HepG2 (cell line): ENCODE data around the gene C12orf60. TPM values are rescaled to one million over a fixed set of nuclear protein-coding genes. Genes with fewer than 3 reads are reported as not detected.

ENCODE experiments used
- ATAD3A ChIP-seq: sonication (generic); formaldehyde crosslinking; IDR thresholded peaks from 2 replicates; pipeline ENCODE4 v1.4.0; 2020; ENCODE audit warnings: missing genetic modification reagents
- DPF2 ChIP-seq: sonication (generic); formaldehyde crosslinking; IDR thresholded peaks from 2 replicates; pipeline ENCODE4 v1.4.0; 2020; ENCODE audit warnings: mild to moderate bottlenecking, low read depth, missing genetic modification reagents, borderline replicate concordance
- HDAC2 ChIP-seq: sonication (generic); formaldehyde crosslinking; IDR thresholded peaks from 2 replicates; pipeline ENCODE4 v1.4.0; 2020; ENCODE audit warnings: missing genetic modification reagents
- ISL2 ChIP-seq: sonication (generic); formaldehyde crosslinking; IDR thresholded peaks from 2 replicates; pipeline ENCODE4 v1.5.0; 2020; ENCODE audit warnings: missing genetic modification reagents
- POGZ ChIP-seq: sonication (generic); formaldehyde crosslinking; IDR thresholded peaks from 2 replicates; pipeline ENCODE4 v1.4.0; 2020; ENCODE audit warnings: mild to moderate bottlenecking, missing genetic modification reagents
- PPARG ChIP-seq: conservative IDR thresholded peaks from 2 replicates; pipeline ENCODE4 v1.6.1; 2016; ENCODE audit warnings: missing biosample characterization, missing genetic modification reagents
- PRDM10 ChIP-seq: sonication (generic); formaldehyde crosslinking; IDR thresholded peaks from 2 replicates; pipeline ENCODE4 v1.4.0; 2020; ENCODE audit warnings: low read depth, missing genetic modification reagents
- RBAK ChIP-seq: sonication (generic); formaldehyde crosslinking; IDR thresholded peaks from 2 replicates; pipeline ENCODE4 v1.5.1; 2020; ENCODE audit warnings: mild to moderate bottlenecking, missing genetic modification reagents
- SALL1 ChIP-seq: sonication (generic); formaldehyde crosslinking; IDR thresholded peaks from 2 replicates; pipeline ENCODE4 v1.8.0; 2022; ENCODE audit warnings: mild to moderate bottlenecking, missing genetic modification reagents
- YEATS4 ChIP-seq: sonication (generic); formaldehyde crosslinking; IDR thresholded peaks from 2 replicates; pipeline ENCODE4 v1.4.0; 2020; ENCODE audit warnings: missing genetic modification reagents, borderline replicate concordance
- ZNF343 ChIP-seq: sonication (generic); formaldehyde crosslinking; IDR thresholded peaks from 2 replicates; pipeline ENCODE4 v1.4.0; 2020; ENCODE audit warnings: mild to moderate bottlenecking, missing genetic modification reagents
- ZNF724P ChIP-seq: sonication (generic); formaldehyde crosslinking; IDR thresholded peaks from 2 replicates; pipeline ENCODE4 v1.8.0; 2022; ENCODE audit warnings: missing genetic modification reagents, borderline replicate concordance
- polyA plus RNA-seq, 8 experiments: library from polyadenylated mRNA; depleted of rRNA in 3 of 8; stranded (reverse) in 7 of 8; unstranded in 1 of 8; fragments of >200 nt; fragmentation: Illumina TruSeq in 4 of 8; extraction: Trizol in 4 of 8; gene quantifications; 2 replicates each; pipeline versions ENCODE4 v1.2.1 to v1.2.3, GENCODE V29; 2011 to 2016; ENCODE audit warnings: low read depth in 4 of 8, missing spikeins in 1 of 8, mixed read lengths in 1 of 8; ENCODE audit not compliant: insufficient read depth in 1 of 8
- total RNA-seq, 5 experiments: library from RNA; depleted of rRNA; stranded (reverse); fragments of >200 nt; fragmentation: Illumina TruSeq; extraction: Trizol; gene quantifications; 2 replicates each; pipeline ENCODE4 v1.2.3, GENCODE V29; 2016; ENCODE audit warnings: low read depth in 1 of 5
- TF ChIP-seq, protein P1 (sequence below): sonication (generic); formaldehyde crosslinking; IDR thresholded peaks from 2 replicates; pipeline ENCODE4 v1.4.0; 2020; ENCODE audit warnings: missing genetic modification reagents
- TF ChIP-seq, protein P2 (sequence below), 2 experiments: IDR thresholded peaks; 2 replicates each; pipeline ENCODE4 v1.6.1; 2011 to 2012; ENCODE audit warnings: low read length in 2 of 2, borderline replicate concordance in 1 of 2, low read depth in 1 of 2, mild to moderate bottlenecking in 1 of 2, moderate library complexity in 1 of 2
- TF ChIP-seq, protein P3 (sequence below): IDR thresholded peaks from 2 replicates; pipeline ENCODE4 v1.6.1; 2016; ENCODE audit warnings: low read depth, control low read depth

C12orf60 gene
- total and polyA plus RNA-seq, 2 of the 13 experiments (the other 11 are each of a cell fraction or from before 2014, with no cell fraction given): 0.55 to 1.4 TPM

GRCh38 chr12:14841761-14842160, 38.3 kb downstream of the C12orf60 start (continued):
- TF ChIP-seq PRDM10 (CRISPR knock-in tag) (no peak), RBAK (no peak), ATAD3A (CRISPR knock-in tag) (no peak), PPARG (CRISPR knock-in tag) (no peak), DPF2 (CRISPR knock-in tag) (0 out of 2 replicates have a peak, but pooled peaks have one; percentile 21), SALL1 (CRISPR knock-in tag) (peak; percentile 63), HDAC2 (CRISPR knock-in tag) (peak; percentile 29; the same call in 1 of the 2 replicates), POGZ (peak; percentile 48; the same call in 1 of the 2 replicates), ZNF724P (CRISPR knock-in tag) (peak; percentile 43; the same call in 1 of the 2 replicates), YEATS4 (no peak), ZNF343 (CRISPR knock-in tag) (no peak), ISL2 (CRISPR knock-in tag) (0 out of 2 replicates have a peak, but pooled peaks have one; percentile 0)
- TF ChIP-seq, protein P1, sequence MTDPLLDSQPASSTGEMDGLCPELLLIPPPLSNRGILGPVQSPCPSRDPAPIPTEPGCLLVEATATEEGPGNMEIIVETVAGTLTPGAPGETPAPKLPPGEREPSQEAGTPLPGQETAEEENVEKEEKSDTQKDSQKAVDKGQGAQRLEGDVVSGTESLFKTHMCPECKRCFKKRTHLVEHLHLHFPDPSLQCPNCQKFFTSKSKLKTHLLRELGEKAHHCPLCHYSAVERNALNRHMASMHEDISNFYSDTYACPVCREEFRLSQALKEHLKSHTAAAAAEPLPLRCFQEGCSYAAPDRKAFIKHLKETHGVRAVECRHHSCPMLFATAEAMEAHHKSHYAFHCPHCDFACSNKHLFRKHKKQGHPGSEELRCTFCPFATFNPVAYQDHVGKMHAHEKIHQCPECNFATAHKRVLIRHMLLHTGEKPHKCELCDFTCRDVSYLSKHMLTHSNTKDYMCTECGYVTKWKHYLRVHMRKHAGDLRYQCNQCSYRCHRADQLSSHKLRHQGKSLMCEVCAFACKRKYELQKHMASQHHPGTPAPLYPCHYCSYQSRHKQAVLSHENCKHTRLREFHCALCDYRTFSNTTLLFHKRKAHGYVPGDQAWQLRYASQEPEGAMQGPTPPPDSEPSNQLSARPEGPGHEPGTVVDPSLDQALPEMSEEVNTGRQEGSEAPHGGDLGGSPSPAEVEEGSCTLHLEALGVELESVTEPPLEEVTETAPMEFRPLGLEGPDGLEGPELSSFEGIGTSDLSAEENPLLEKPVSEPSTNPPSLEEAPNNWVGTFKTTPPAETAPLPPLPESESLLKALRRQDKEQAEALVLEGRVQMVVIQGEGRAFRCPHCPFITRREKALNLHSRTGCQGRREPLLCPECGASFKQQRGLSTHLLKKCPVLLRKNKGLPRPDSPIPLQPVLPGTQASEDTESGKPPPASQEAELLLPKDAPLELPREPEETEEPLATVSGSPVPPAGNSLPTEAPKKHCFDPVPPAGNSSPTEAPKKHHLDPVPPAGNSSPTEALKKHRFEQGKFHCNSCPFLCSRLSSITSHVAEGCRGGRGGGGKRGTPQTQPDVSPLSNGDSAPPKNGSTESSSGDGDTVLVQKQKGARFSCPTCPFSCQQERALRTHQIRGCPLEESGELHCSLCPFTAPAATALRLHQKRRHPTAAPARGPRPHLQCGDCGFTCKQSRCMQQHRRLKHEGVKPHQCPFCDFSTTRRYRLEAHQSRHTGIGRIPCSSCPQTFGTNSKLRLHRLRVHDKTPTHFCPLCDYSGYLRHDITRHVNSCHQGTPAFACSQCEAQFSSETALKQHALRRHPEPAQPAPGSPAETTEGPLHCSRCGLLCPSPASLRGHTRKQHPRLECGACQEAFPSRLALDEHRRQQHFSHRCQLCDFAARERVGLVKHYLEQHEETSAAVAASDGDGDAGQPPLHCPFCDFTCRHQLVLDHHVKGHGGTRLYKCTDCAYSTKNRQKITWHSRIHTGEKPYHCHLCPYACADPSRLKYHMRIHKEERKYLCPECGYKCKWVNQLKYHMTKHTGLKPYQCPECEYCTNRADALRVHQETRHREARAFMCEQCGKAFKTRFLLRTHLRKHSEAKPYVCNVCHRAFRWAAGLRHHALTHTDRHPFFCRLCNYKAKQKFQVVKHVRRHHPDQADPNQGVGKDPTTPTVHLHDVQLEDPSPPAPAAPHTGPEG (CRISPR knock-in tag): peak; percentile 44
- TF ChIP-seq, protein P2, sequence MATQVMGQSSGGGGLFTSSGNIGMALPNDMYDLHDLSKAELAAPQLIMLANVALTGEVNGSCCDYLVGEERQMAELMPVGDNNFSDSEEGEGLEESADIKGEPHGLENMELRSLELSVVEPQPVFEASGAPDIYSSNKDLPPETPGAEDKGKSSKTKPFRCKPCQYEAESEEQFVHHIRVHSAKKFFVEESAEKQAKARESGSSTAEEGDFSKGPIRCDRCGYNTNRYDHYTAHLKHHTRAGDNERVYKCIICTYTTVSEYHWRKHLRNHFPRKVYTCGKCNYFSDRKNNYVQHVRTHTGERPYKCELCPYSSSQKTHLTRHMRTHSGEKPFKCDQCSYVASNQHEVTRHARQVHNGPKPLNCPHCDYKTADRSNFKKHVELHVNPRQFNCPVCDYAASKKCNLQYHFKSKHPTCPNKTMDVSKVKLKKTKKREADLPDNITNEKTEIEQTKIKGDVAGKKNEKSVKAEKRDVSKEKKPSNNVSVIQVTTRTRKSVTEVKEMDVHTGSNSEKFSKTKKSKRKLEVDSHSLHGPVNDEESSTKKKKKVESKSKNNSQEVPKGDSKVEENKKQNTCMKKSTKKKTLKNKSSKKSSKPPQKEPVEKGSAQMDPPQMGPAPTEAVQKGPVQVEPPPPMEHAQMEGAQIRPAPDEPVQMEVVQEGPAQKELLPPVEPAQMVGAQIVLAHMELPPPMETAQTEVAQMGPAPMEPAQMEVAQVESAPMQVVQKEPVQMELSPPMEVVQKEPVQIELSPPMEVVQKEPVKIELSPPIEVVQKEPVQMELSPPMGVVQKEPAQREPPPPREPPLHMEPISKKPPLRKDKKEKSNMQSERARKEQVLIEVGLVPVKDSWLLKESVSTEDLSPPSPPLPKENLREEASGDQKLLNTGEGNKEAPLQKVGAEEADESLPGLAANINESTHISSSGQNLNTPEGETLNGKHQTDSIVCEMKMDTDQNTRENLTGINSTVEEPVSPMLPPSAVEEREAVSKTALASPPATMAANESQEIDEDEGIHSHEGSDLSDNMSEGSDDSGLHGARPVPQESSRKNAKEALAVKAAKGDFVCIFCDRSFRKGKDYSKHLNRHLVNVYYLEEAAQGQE (IDR thresholded peaks at IDR 0.05; ENCODE audit: borderline replicate concordance in 1 of 2, low read depth in 1 of 2, low read length in 2 of 2): peak in 1 of 2 experiments; percentile 69; a peak in 1 of 4 replicates
- TF ChIP-seq, protein P3, sequence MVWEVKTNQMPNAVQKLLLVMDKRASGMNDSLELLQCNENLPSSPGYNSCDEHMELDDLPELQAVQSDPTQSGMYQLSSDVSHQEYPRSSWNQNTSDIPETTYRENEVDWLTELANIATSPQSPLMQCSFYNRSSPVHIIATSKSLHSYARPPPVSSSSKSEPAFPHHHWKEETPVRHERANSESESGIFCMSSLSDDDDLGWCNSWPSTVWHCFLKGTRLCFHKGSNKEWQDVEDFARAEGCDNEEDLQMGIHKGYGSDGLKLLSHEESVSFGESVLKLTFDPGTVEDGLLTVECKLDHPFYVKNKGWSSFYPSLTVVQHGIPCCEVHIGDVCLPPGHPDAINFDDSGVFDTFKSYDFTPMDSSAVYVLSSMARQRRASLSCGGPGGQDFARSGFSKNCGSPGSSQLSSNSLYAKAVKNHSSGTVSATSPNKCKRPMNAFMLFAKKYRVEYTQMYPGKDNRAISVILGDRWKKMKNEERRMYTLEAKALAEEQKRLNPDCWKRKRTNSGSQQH (CRISPR knock-in tag): no peak; the same call in 1 of the 2 replicates
